HG03457 (cell line): ENCODE results near the gene ZFP42.
"Not testable (repeated sequence)": the region's sequence is repeated elsewhere in the genome, so short reads cannot be mapped to it uniquely, and the experiment has no call there.

Experiments used
- ATAC-seq: cut with Tn5 transposase; IDR thresholded peaks from one replicate; pipeline ENCODE4 v1.9.1; 2021; ENCODE audit warnings: moderate number of reproducible peaks; ENCODE audit not compliant: unreplicated experiment

The ZFP42 gene

DNA sequence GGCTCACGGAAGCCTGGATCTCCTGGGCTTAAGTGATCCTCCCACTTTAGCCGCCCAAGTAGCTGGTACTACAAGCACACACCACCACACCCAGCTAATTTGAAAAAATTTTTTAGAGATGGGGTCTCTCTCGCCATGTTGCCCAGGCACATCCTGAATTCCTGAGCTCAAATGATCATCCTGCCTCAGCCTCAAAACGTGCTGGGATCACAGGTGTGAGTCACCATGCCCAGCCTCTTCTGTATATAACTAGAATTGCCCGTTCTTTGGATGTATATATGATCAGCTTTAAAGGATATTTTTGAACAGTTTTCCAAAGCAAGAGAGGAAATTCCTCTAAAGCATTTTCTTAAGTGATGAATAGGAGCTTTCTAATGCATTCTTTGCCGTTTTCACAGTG, 22.7 kb downstream of the ZFP42 start:
- no peak for ATAC-seq

DNA sequence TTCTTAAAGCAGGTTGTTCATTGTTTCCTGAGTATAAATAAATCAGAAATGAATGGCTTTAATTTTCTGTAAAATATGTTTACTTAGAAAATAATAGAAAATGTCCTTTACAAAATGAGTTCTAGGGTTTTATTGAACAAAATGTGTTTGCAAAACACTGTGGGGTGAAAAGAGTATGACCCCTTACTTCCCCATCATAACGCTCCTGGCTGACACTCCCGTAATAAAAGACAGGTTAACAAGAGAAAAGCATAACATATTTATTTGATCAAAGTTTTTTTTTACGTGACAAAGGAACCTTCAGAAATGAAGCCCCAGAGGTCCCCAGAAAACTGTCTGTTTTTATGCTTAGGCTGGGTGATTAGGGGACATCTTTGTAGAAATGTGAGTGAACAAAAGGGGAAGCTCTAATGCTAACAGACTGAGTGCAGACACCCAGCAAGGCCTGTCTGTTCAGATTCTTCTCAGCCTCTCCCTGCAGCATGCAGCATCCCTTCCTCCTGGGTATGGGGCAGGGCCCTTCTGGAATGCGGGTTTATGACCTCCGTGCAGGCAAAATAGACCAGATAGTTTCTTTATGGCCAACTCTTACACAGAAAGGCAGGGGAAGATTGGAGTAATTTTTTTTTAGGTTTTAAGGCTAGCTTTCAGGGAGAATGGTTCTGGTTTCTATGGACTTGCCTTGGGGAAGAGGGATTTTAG, 26.1 kb downstream of the ZFP42 start:
- no peak for ATAC-seq

DNA sequence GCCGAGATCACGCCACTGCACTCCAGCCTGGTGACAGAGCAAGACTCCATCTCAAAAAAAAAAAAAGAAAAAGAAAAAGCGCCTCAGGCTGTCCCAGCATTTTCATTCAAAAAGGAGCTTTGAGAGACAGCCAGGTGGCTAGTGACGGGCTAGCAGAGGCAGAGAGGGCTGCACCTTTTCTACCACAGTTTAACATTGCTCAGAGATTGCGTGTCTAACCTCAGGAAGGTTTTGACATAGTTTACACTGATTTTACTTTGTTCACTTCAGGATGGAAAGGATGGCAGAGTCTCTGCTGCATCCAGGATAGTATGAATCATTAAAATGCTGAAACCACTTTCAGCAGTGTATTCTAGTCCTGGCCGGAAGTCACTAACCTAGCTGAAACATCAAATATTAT, 28.1 kb downstream of the ZFP42 start:
- ATAC-seq, result no peak

DNA sequence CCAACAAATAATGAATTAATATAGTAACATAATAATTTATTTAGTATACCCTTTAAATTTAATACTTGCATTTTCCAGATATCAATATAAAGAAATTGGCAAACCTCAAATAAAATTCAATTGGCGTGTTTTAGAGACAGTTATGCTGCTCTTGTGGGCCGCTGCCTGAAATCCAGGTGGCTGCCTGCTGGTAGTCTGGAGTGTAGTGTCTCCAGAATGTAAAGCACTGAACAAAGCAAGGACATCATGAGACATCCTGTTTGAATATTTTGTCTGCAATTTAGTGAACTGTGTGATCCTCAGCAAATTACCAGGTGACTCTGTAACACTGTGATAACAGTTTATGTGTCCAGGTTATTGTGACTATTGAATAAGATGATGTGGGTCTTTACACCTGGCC, 29.9 kb downstream of the ZFP42 start:
- no peak for ATAC-seq

DNA sequence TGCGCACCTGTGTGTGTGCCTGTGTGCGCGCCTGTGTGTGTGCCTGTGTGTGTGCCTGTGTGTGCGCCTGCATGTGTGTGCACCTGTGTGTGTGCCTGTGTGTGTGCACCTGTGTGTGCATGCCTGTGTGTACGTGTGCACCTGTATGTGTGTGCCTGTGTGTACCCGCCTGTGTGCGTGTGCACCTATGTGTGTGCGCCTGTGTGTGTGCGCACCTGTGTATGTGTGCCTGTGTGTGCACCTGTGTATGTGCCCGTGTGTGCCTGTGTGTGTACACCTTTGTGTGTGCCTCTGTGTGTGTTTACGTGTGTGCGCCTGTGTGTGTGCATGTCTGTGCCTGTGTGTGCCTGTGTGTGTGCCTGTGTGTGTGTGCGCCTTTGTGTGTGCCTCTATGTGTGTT, 33.5 kb downstream of the ZFP42 start:
- no peak for ATAC-seq

DNA sequence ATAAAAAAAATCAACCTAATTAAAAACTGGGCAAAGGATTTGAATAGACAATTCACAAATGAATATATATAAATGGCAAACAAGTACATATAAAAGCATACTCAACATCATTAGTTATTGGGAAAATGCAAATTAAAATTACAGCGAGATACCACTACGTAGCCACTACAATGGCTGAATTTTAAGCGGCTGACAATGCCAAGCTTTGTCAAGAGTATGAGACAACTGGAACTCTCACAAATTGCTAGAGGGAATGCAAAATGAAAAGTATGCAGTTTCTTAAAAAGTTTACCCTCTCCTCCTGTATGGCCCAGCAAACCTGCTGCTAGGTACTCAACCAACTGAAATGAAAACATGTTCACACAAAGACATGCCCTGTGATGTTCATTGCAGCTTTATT, 34.8 kb downstream of the ZFP42 start:
- ATAC-seq, result no peak

DNA sequence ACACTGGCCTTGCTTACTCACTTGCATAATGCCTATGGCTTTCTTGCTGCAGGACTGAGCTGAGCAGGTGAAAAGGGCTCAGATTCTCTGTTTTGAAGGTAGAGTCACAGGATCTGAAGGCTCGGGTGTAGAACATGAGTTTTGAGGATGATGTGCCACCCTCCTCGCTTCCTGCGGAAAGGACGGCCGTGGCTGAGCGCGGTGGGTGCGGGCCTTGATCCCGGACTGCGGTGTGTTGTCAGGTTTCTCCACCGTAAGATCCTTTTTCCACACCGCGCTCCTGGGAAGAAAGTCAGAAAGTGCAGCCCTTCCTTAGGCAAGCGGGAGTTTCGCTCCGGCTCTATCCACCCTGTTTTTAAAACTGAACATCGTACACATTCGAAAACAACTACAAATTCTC, 36.2 kb downstream of the ZFP42 start:
- ATAC-seq, result no peak

DNA sequence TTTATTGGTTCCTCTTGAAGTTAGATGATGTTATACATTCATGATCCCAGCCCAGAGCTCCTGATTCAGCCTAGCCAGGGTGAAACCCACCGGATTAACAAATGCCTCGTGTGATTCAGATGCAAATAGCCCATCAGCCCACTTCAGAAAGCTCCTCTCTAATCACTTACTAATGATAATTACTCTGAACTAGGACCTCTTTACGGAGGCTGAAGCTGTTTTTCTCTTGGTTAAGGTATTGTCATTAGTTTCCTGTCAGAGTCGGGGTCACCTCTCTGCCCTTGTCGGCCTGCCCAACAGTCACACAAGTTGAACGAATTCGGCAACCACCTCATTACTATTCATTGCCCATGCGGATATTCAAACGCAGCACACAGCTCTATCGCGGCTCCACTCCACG, 36.6 kb downstream of the ZFP42 start:
- ATAC-seq, result no peak

DNA sequence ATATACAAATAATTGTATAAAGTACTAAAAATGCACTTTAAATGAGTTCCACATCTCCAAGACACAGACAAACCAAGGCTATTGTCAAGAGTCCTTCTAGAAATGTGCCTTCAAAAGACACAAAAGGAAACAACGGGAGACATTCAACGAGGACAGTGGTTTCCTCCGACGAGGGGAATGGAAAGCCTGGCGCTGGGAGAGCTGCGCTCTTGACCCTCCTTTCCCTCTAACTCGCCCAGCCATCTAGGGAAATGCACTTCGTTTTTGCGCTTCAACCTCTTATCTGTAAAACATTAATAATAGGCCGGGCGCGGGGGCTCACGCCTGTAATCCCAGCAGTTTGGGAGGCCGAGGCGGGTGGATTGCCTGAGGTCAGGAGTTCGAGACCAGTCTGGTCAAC, 37.0 kb downstream of the ZFP42 start:
- ATAC-seq, result no peak

DNA sequence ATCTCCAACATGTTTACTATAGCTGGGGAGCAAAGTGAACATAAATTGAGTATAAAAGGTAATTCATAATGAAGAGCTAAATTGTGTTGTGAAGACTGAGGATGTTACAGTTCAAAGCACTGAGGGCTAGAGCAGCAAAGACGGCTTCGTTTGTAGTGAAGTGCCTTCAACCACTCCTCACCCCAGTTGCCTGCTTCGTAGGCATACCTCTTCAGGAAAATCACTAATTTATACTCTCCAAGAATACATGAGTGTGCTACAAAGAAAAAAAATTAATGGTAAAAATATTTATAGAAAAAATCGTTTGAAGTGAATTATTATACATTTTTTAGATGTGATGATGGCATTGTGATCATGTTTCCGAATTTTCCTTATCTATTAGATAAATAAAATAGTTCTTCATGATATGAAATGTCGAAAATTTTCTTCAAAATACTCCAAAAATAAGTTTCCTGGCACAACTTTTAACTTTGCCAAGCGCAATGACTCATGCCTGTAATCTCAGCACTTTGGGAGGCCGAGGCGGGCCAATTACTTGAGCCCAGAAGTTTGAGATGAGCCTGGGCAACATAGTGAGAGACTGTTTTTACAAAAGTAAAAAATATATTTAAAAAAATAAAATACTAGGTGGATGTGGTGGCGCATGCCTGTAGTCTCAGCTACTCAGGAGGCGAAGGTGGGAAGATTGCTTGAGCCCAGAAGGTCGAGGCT, 41.6 kb downstream of the ZFP42 start:
- ATAC-seq, result no peak

DNA sequence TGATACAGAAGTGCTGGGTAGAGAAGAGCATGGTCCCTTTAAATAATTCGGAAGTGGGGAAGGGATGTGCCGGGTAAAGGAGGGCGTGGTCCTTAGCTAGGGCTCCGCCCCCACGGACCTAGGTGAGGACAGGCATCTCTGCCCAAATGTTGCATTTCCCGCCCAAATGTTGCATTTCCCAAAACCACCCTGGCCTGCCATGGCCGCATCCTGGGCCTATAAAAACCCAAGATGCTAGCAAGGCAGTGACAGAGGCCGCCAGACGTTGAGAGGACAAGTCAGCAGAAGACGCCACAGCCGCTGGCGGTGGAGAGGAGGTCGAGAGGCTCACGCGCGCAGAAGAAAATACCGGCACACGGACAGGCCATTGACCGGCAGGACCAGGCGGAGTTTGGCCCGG, 46.1 kb downstream of the ZFP42 start:
- ATAC-seq, result no peak

DNA sequence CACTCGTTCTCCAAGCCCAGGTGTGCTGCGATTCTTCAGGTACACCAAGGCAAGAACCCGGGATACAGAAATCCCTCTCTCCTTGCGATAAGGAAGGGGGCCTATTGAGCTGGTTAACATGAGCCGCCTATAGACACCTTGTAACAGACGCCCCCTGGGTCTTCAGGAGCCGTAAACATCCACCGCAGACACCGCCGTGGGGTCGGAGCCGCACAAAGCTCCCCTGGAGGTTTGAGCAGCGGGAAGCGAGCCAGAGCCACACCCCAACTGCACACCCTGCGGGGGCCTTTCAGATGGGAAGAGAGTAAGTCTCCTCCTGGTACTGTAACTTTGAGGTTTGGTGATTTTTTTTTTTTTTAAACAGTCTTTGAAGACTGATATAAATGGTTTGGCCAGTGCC, 46.6 kb downstream of the ZFP42 start:
- no peak for ATAC-seq

DNA sequence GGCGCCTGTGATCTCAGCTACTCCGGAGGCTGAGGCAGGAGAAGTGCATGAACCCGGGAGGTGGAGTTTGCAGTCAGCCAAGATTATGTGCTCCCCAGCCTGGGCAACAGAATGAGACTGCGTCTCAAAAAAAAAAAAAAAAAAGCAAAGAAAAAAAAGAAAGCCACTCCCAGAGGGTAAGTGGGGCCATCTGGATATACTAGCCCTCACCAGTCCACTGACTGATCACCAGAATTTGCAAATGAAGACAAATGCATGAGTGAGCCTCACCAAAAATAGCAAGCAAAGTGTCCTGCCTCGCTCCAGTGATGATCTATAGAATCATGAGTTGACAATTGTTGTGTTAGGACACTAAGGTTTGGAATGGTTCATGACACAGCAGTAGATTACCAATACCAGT, 47.6 kb downstream of the ZFP42 start:
- ATAC-seq, result no peak

DNA sequence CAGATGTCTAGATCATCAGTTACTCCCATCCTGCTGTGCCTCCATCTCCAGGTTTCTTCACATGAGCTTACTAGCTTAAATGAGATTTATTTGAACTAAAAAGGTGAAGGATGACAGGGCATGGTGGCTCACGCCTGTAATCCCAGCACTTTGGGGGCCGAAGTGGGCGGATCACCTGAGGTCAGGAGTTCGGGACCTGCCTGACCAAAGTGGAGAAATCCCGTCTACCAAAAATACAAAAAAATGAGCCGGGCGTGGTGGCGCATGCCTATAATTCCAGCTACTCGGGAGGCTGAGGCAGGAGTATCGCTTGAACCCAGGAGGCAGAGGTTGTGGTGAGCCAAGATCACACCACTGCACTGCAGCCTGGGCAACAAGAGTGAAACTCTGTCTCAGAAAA, 49.9 kb downstream of the ZFP42 start:
- not testable (repeated sequence) for ATAC-seq

DNA sequence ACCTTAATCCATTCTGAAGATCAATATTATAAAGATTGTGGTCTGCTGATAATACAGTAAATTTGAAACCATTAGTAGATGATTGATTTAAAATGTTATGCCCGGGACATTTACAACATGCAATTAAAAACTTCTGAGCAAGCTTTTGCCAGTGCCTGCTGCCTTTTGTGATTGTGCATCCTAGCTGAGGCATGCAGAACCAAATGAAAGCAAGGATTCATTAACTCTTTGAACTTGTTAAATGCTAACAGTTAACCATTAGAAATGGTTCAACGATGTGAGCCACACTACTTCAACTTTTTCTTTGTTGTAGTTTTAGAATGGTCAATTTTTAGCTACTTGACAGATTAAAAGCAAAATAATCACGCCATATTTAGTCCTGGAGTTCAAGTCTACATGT, 51.1 kb downstream of the ZFP42 start:
- ATAC-seq, result no peak

DNA sequence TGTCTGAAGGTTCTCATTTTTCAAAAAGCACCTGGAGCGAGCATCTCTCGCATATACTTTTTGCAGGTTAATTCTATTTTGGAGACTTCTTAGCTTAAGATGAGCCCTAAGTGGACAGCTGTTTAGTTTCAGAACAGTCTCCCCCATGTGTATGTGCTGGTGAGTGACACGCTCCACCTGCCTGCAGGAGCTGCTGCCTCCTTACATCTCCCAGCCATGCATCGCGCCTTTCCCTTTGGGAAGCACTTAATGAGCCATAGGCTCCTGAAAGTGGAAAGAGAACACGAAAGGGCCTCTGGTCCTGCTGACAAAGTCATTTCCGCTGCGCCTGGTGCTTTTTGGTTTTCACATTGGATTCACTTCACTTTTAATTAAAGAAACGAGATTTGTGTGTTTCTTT, 57.7 kb downstream of the ZFP42 start:
- ATAC-seq, result no peak
